Measurements from ENCODE around the gene LCN15. TPM values are rescaled to one million over a fixed set of nuclear protein-coding genes. Genes with fewer than 3 reads are reported as not detected.

Gene LCN15
- total RNA-seq, 1 experiment from 2014 or later, result not detected

- H3K27ac Mint-ChIP-seq (ENCODE audit: low read depth, unreplicated experiment), result no peak overlapping the region
- H3K9me3 Mint-ChIP-seq (ENCODE audit: unreplicated experiment), result no peaks in the 10 kb centered on the region
- H3K4me1 Mint-ChIP-seq (ENCODE audit: insufficient read depth, unreplicated experiment), result peaks cover 25% of the 10 kb centered on the region
- ChIA-PET POLR2A (interaction anchor here (5.1 kb wide), 1 partner anchor 30 kb away, joined by 44 read pairs; no protein-coding TSS in a partner anchor), CTCF (interaction anchor here (0.6 kb wide), 2 partner anchors 40 to 68 kb away, joined by 3 read pairs; no protein-coding TSS in a partner anchor)
- intact Hi-C loops (cut with micrococcal nuclease), result no loop called here
- TF ChIP-seq CTCF (IDR thresholded peaks at IDR 0.05; ENCODE audit: unreplicated experiment), result no peak
- H3K27me3 Mint-ChIP-seq (ENCODE audit: insufficient read depth, unreplicated experiment), result no peaks in the 10 kb centered on the region
- H3K4me3 Mint-ChIP-seq (ENCODE audit: unreplicated experiment), result no peak overlapping the region
- no peak for DNase-seq (ENCODE audit: unreplicated experiment)
- BruUV-seq (replicated peaks), result no TSS peak
- peaks cover 79% of the 10 kb centered on the region for H3K36me3 Mint-ChIP-seq (ENCODE audit: insufficient read depth, unreplicated experiment)
Measured at GRCh38 chr9:136724772-136725171, 39.5 kb downstream of the LCN15 start.

- H3K27ac Mint-ChIP-seq (ENCODE audit: low read depth, unreplicated experiment), result no peak overlapping the region
- no peak for TF ChIP-seq CTCF (IDR thresholded peaks at IDR 0.05; ENCODE audit: unreplicated experiment)
- H3K4me3 Mint-ChIP-seq (ENCODE audit: unreplicated experiment), result peak overlapping the region; percentile 21
- no peak for DNase-seq (ENCODE audit: unreplicated experiment)
- ChIA-PET CTCF (no interaction called here), POLR2A (interaction anchor here (2.7 kb wide), 1 partner anchor 30 kb away, joined by 11 read pairs; no protein-coding TSS in a partner anchor)
- H3K36me3 Mint-ChIP-seq (ENCODE audit: insufficient read depth, unreplicated experiment), result peaks cover 79% of the 10 kb centered on the region
- H3K4me1 Mint-ChIP-seq (ENCODE audit: insufficient read depth, unreplicated experiment), result peaks cover 25% of the 10 kb centered on the region
- H3K9me3 Mint-ChIP-seq (ENCODE audit: unreplicated experiment), result no peaks in the 10 kb centered on the region
- no peaks in the 10 kb centered on the region for H3K27me3 Mint-ChIP-seq (ENCODE audit: insufficient read depth, unreplicated experiment)
- BruUV-seq (replicated peaks), result no TSS peak
- intact Hi-C loops (cut with micrococcal nuclease), result no loop called here
Measured at GRCh38 chr9:136723989-136724388, 40.3 kb downstream of the LCN15 start.

- no peak for DNase-seq (ENCODE audit: unreplicated experiment)
- Mint-ChIP-seq H3K4me1 (ENCODE audit: insufficient read depth, unreplicated experiment) (peaks cover 25% of the 10 kb centered on the region), H3K27me3 (ENCODE audit: insufficient read depth, unreplicated experiment) (no peaks in the 10 kb centered on the region), H3K36me3 (ENCODE audit: insufficient read depth, unreplicated experiment) (peaks cover 79% of the 10 kb centered on the region), H3K4me3 (ENCODE audit: unreplicated experiment) (peak overlapping the region; percentile 21), H3K27ac (ENCODE audit: low read depth, unreplicated experiment) (no peak overlapping the region), H3K9me3 (ENCODE audit: unreplicated experiment) (no peaks in the 10 kb centered on the region)
- intact Hi-C loops (cut with micrococcal nuclease), result no loop called here
- BruUV-seq (replicated peaks), result no TSS peak
- TF ChIP-seq CTCF (IDR thresholded peaks at IDR 0.05; ENCODE audit: unreplicated experiment), result no peak
- ChIA-PET CTCF (interaction anchor here (0.6 kb wide), 1 partner anchor 45 kb away, joined by 4 read pairs; no protein-coding TSS in a partner anchor), POLR2A (interaction anchor here (2.7 kb wide), 1 partner anchor 29 kb away, joined by 11 read pairs; no protein-coding TSS in a partner anchor)
Measured at GRCh38 chr9:136723362-136723976, 40.8 kb downstream of the LCN15 start.

- CTCF ChIA-PET, result interaction anchor here (0.6 kb wide), 1 partner anchor 46 kb away, joined by 4 read pairs; no protein-coding TSS in a partner anchor
- no peak for DNase-seq (ENCODE audit: unreplicated experiment)
- Mint-ChIP-seq H3K4me3 (ENCODE audit: unreplicated experiment) (no peak overlapping the region), H3K4me1 (ENCODE audit: insufficient read depth, unreplicated experiment) (peaks cover 25% of the 10 kb centered on the region), H3K9me3 (ENCODE audit: unreplicated experiment) (no peaks in the 10 kb centered on the region), H3K27me3 (ENCODE audit: insufficient read depth, unreplicated experiment) (no peaks in the 10 kb centered on the region), H3K36me3 (ENCODE audit: insufficient read depth, unreplicated experiment) (peaks cover 77% of the 10 kb centered on the region), H3K27ac (ENCODE audit: low read depth, unreplicated experiment) (no peak overlapping the region)
- POLR2A ChIA-PET, result interaction anchor here (0.6 to 2.7 kb wide), 2 partner anchors 10 to 29 kb away, joined by 3 to 11 read pairs; no protein-coding TSS in a partner anchor
- no peak for TF ChIP-seq CTCF (IDR thresholded peaks at IDR 0.05; ENCODE audit: unreplicated experiment)
- no TSS peak for BruUV-seq (replicated peaks)
- intact Hi-C loops (cut with micrococcal nuclease), result no loop called here
Measured at GRCh38 chr9:136722969-136723356, 41.4 kb downstream of the LCN15 start.

Data from MCF 10A (cell line).